Peyer's patch (tissue), 4 donors: ENCODE measurements around the gene PDLIM5. TPM values are rescaled to one million over a fixed set of nuclear protein-coding genes. Genes with fewer than 3 reads are reported as not detected.

Experiments used
- DNase-seq, 3 donors: peaks; one replicate each; pipeline ENCODE4 v3.0.0-alpha.2; 2017 to 2019
- H3K27ac ChIP-seq, 4 donors: fragments of 200-600 bp; sonication (generic); one replicate each; pipeline ENCODE4 v1.5.1; 2016 to 2019
- H3K27me3 ChIP-seq, 2 donors: fragments of 200-600 bp; sonication (generic); one replicate each; pipeline ENCODE4 v1.5.1; 2019
- H3K36me3 ChIP-seq, 3 donors: fragments of 200-600 bp; sonication (generic); one replicate each; pipeline ENCODE4 v1.5.1; 2016 to 2019
- H3K4me1 ChIP-seq, 4 donors: fragments of 200-600 bp; sonication (generic); one replicate each; pipeline ENCODE4 v1.5.1; 2016 to 2019
- H3K4me3 ChIP-seq, 4 donors: fragments of 200-600 bp; sonication (generic); 1 replicate in 3 of 4; 2 replicates in 1 of 4; pipeline ENCODE4 v1.5.1; 2016 to 2019; ENCODE audit warnings: mild to moderate bottlenecking in 1 of 4
- H3K9me3 ChIP-seq, 4 donors: fragments of 200-600 bp; sonication (generic); one replicate each; pipeline ENCODE4 v1.5.1; 2016 to 2019; ENCODE audit warnings: mild to moderate bottlenecking in 1 of 4
- CTCF ChIP-seq, 6 experiments: fragments of 450-650 bp in 4 of 6; fragments of 200-600 bp in 2 of 6; sonication (generic) in 1 of 6; IDR thresholded peaks; one replicate each; pipeline ENCODE4 v1.5.1; 2017 to 2019; ENCODE audit warnings: antibody characterized with exemption in 6 of 6, mild to moderate bottlenecking in 3 of 6, moderate library complexity in 1 of 6
- POLR2A ChIP-seq, 2 donors: fragments of 450-650 bp; IDR thresholded peaks; one replicate each; pipeline ENCODE4 v1.5.1; 2017; ENCODE audit warnings: antibody characterized with exemption in 2 of 2, mild to moderate bottlenecking in 2 of 2, moderate library complexity in 2 of 2
- total RNA-seq, 4 donors: library from RNA; depleted of rRNA; stranded (reverse); fragments of >200 nt; gene quantifications; one replicate each; pipeline ENCODE4 v1.1.0, GENCODE V29; 2016

Gene PDLIM5
- total RNA-seq, 4 donors from 2014 or later, result 112 to 197 (median 158) TPM

GRCh38 chr4:94695384-94695783 is 243.6 kb downstream of the PDLIM5 start:
- no peaks in the 10 kb centered on the region for H3K9me3 ChIP-seq
- no peak overlapping the region for H3K4me3 ChIP-seq
- no peak overlapping the region for H3K27ac ChIP-seq
- H3K36me3 ChIP-seq, result no peaks in the 10 kb centered on the region
- H3K4me1 ChIP-seq, result no peaks in the 10 kb centered on the region
- DNase-seq, result no peak
- no peaks in the 10 kb centered on the region for H3K27me3 ChIP-seq
- TF ChIP-seq CTCF (IDR thresholded peaks at IDR 0.05), result no peak
- no peak for TF ChIP-seq POLR2A (IDR thresholded peaks at IDR 0.05)

- Histone ChIP-seq H3K9me3 (no peaks in the 10 kb centered on the region), H3K36me3 (no peaks in the 10 kb centered on the region), H3K27ac (no peak overlapping the region), H3K4me3 (no peak overlapping the region), H3K4me1 (no peaks in the 10 kb centered on the region), H3K27me3 (no peaks in the 10 kb centered on the region)
- DNase-seq, result no peak
- TF ChIP-seq CTCF (IDR thresholded peaks at IDR 0.05) (no peak), POLR2A (IDR thresholded peaks at IDR 0.05) (no peak)
Observed at GRCh38 chr4:94698187-94698586, 246.4 kb downstream of the PDLIM5 start.

- H3K27me3 ChIP-seq, result no peaks in the 10 kb centered on the region
- no peak for TF ChIP-seq POLR2A (IDR thresholded peaks at IDR 0.05)
- no peak for TF ChIP-seq CTCF (IDR thresholded peaks at IDR 0.05)
- H3K9me3 ChIP-seq, result no peaks in the 10 kb centered on the region
- no peak for DNase-seq
- no peak overlapping the region for H3K27ac ChIP-seq
- no peaks in the 10 kb centered on the region for H3K4me1 ChIP-seq
- H3K36me3 ChIP-seq, result no peaks in the 10 kb centered on the region
- H3K4me3 ChIP-seq, result no peak overlapping the region
Observed at GRCh38 chr4:94700298-94700697, 248.6 kb downstream of the PDLIM5 start.

- Histone ChIP-seq H3K4me1 (no peaks in the 10 kb centered on the region), H3K4me3 (no peak overlapping the region), H3K27me3 (no peaks in the 10 kb centered on the region), H3K27ac (no peak overlapping the region), H3K36me3 (no peaks in the 10 kb centered on the region), H3K9me3 (no peaks in the 10 kb centered on the region)
- no peak for TF ChIP-seq POLR2A (IDR thresholded peaks at IDR 0.05)
- no peak for TF ChIP-seq CTCF (IDR thresholded peaks at IDR 0.05)
- no peak for DNase-seq
Observed at GRCh38 chr4:94701631-94702300, 250.0 kb downstream of the PDLIM5 start.

GRCh38 chr4:94711635-94712034 is 259.9 kb downstream of the PDLIM5 start:
- no peaks in the 10 kb centered on the region for H3K27me3 ChIP-seq
- H3K9me3 ChIP-seq, result no peaks in the 10 kb centered on the region
- H3K4me3 ChIP-seq, result no peak overlapping the region
- no peak overlapping the region for H3K27ac ChIP-seq
- DNase-seq, result no peak
- TF ChIP-seq POLR2A (IDR thresholded peaks at IDR 0.05), result no peak
- no peak for TF ChIP-seq CTCF (IDR thresholded peaks at IDR 0.05)
- H3K4me1 ChIP-seq, result no peaks in the 10 kb centered on the region
- H3K36me3 ChIP-seq, result no peaks in the 10 kb centered on the region
